Measurements from ENCODE around the gene SARS2.

DNA sequence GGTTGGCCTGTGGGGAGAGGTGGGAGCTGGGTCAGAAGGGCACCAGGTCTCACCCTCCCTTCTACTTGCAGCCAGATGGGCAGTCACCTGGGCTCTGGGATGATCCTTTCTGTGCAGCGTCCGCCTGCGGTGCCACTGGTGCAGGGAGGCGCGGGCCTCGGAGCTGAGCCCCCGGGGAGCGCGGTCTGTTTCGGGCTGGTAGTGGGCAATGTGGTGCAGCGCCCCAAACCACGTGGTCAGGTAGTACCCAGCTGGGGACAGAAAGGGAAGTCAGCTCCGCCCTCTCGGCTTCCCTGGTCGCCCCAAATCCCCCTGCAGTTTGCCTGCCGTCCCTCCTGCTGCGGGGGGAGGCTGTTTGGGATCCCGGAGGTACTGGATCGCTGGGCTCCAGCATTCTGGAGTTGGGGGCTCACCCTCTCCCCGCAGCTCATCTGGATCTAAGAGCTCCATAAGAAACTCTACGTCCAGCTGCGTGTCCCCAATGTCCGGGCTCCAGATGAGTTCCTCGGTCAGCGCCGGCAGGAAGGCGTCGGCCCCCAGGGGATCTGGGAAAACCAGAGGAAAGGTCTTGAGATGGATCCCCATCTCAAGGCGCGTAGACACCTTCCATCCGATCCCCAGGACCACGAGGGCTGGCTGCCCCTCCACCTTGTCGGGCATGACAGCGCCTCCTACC lies 61.3 kb downstream of the SARS2 start:
- TF ChIP-seq, protein P1, sequence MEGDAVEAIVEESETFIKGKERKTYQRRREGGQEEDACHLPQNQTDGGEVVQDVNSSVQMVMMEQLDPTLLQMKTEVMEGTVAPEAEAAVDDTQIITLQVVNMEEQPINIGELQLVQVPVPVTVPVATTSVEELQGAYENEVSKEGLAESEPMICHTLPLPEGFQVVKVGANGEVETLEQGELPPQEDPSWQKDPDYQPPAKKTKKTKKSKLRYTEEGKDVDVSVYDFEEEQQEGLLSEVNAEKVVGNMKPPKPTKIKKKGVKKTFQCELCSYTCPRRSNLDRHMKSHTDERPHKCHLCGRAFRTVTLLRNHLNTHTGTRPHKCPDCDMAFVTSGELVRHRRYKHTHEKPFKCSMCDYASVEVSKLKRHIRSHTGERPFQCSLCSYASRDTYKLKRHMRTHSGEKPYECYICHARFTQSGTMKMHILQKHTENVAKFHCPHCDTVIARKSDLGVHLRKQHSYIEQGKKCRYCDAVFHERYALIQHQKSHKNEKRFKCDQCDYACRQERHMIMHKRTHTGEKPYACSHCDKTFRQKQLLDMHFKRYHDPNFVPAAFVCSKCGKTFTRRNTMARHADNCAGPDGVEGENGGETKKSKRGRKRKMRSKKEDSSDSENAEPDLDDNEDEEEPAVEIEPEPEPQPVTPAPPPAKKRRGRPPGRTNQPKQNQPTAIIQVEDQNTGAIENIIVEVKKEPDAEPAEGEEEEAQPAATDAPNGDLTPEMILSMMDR (IDR thresholded peaks at IDR 0.05) = no peak
- TF ChIP-seq POLR2A (IDR thresholded peaks at IDR 0.05) = no peak
